Stimulated activated CD4-positive, alpha-beta T cell treated with anti-CD3 and anti-CD28 coated beads, Interleukin-2, amount 100 ng/mL, for 4 hours (primary cell): ENCODE measurements around the gene LTN1.
"Not testable (repeated sequence)": the region's sequence is repeated elsewhere in the genome, so short reads cannot be mapped to it uniquely, and the experiment has no call there.

Source experiments
- DNase-seq: peaks from one replicate; pipeline ENCODE4 v3.0.0-alpha.2; 2020; ENCODE audit warnings: low read depth

The LTN1 gene

GRCh38 chr21:28931708-28932372 lies 60.8 kb downstream of the LTN1 start:
- DNase-seq = not testable (repeated sequence)

GRCh38 chr21:28928578-28929420 lies 63.9 kb downstream of the LTN1 start:
- DNase-seq = no peak

GRCh38 chr21:28927130-28927529 lies 65.5 kb downstream of the LTN1 start:
- no peak for DNase-seq

- DNase-seq = no peak
Measured at GRCh38 chr21:28923439-28923975, 69.2 kb downstream of the LTN1 start.

GRCh38 chr21:28922368-28922767 lies 70.3 kb downstream of the LTN1 start:
- DNase-seq = no peak

- DNase-seq = no peak
Measured at GRCh38 chr21:28916150-28916893, 76.4 kb downstream of the LTN1 start.

- DNase-seq = no peak
Measured at GRCh38 chr21:28913071-28913470, 79.6 kb downstream of the LTN1 start.

- DNase-seq = no peak
Measured at GRCh38 chr21:28910280-28910887, 82.3 kb downstream of the LTN1 start.

GRCh38 chr21:28908351-28908750 lies 84.3 kb downstream of the LTN1 start:
- DNase-seq = no peak

- DNase-seq = no peak
Measured at GRCh38 chr21:28906841-28907240, 85.8 kb downstream of the LTN1 start.

GRCh38 chr21:28906236-28906635 lies 86.4 kb downstream of the LTN1 start:
- DNase-seq = no peak

GRCh38 chr21:28904961-28905435 lies 87.7 kb downstream of the LTN1 start:
- DNase-seq = no peak

GRCh38 chr21:28903448-28903847 lies 89.2 kb downstream of the LTN1 start:
- DNase-seq = no peak

- DNase-seq = no peak
Measured at GRCh38 chr21:28900481-28900880, 92.2 kb downstream of the LTN1 start.

GRCh38 chr21:28899744-28900143 lies 92.9 kb downstream of the LTN1 start:
- DNase-seq = no peak

- DNase-seq = no peak
Measured at GRCh38 chr21:28899220-28899619, 93.5 kb downstream of the LTN1 start.

GRCh38 chr21:28893687-28894086 lies 99.0 kb downstream of the LTN1 start:
- no peak for DNase-seq

GRCh38 chr21:28892199-28893111 lies 100.2 kb downstream of the LTN1 start:
- no peak for DNase-seq

- no peak for DNase-seq
Measured at GRCh38 chr21:28885853-28886177, 106.9 kb downstream of the LTN1 start.

- DNase-seq = peak; percentile 90
Measured at GRCh38 chr21:28884976-28885852, 107.5 kb downstream of the LTN1 start.
